ENCODE data around the gene ADAP1. TPM values are rescaled to one million over a fixed set of nuclear protein-coding genes. Genes with fewer than 3 reads are reported as not detected.

ADAP1 gene
- total RNA-seq, 1 donor from 2014 or later = 0.30 TPM

- peaks cover 6% of the 10 kb centered on the region for H3K4me1 Mint-ChIP-seq
- Histone ChIP-seq H3K4me1 (no peaks in the 10 kb centered on the region), H3K9me3 (ENCODE audit: low read depth) (no peaks in the 10 kb centered on the region), H3K4me2 (no peak overlapping the region), H3K27ac (no peak overlapping the region), H4K20me1 (ENCODE audit: low read depth) (no peaks in the 10 kb centered on the region), H3K36me3 (no peaks in the 10 kb centered on the region), H2AFZ (replicated peaks) (no peak overlapping the region), H3K27me3 (no peaks in the 10 kb centered on the region), H3K4me3 (no peak overlapping the region), H3K79me2 (ENCODE audit: low read depth) (no peaks in the 10 kb centered on the region), H3F3A (ENCODE audit: low read depth) (no peaks in the 10 kb centered on the region), H3K9ac (no peak overlapping the region)
- H3K27ac Mint-ChIP-seq = no peak overlapping the region
- TF ChIP-seq EZH2 (IDR thresholded peaks at IDR 0.05) (no peak), EZH2phosphoT487 (IDR thresholded peaks at IDR 0.05) (no peak), CTCF (IDR thresholded peaks at IDR 0.05) (no peak)
- no peak for DNase-seq (ENCODE audit: low spot score)
- no peak overlapping the region for H3K4me3 Mint-ChIP-seq
- no peaks in the 10 kb centered on the region for H3K9me3 Mint-ChIP-seq
- H3K36me3 Mint-ChIP-seq = no peaks in the 10 kb centered on the region
- H3K27me3 Mint-ChIP-seq (ENCODE audit: insufficient read depth, low read depth) = no peaks in the 10 kb centered on the region
Observed at GRCh38 chr7:922334-923107, 32.0 kb downstream of the ADAP1 start.

DNA sequence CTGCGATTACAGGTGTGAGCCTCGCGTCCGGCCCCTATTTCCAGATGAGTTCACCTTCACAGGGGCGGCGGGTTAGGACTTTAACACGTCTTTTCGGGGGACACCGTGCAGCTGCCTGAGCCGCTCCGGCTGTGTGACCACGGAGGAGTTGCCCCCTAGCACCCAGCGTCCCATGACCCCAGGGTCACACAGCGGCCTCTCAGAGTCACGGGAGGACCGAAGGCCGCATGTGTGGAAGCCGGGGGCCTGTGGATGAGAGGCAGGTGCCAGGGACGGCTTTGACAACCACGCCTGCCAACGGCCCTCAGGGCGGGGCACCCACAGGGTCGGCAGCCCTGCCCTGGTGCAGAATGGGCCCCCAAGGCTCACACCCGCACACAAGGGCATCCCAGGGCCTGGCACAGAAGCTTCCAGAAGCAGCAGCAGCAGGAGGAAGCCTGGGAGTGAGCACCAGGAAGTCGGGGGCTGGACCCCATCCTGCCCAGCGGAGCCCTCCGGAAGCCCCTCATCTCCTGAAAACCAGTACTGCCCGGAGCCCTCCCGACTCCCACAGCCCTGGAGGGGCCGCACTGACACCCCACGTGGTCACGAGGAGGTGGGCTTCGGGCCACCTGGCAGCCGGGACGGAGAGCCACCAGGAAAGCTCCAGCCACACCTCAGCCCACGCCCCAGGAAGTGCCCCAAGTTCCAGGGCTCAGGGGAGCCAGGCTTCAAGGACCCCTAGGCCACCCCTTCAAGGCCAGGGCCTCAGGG is 32.7 kb downstream of the ADAP1 start:
- no peak overlapping the region for H3K27ac ChIP-seq

DNA sequence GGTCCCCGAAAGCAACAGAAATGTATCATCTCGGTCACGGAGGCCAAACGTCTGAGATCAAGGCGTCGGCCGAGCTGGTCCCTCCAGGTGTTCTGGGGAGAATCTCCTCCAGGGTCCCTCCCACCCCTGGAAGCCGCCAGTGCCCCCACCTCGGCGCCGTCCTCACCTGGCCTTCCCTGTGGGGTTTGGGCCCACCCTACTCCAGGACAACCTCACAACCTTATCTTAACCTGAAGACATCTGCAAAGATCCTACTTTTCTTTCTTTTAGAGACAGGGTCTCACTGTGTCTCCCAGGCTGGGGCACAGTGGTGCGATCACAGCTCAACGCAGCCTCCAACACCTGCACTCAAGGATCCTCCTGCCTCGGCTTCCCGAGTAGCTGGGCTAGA is 33.4 kb downstream of the ADAP1 start:
- no peak overlapping the region for H3K27ac ChIP-seq
- H3K79me2 ChIP-seq (ENCODE audit: low read depth) = no peaks in the 10 kb centered on the region
- no peaks in the 10 kb centered on the region for H4K20me1 ChIP-seq (ENCODE audit: low read depth)
- H3K36me3 ChIP-seq = no peaks in the 10 kb centered on the region
- no peak for DNase-seq (ENCODE audit: low spot score)
- no peak overlapping the region for H3K4me3 ChIP-seq
- no peak overlapping the region for H3K4me3 Mint-ChIP-seq
- TF ChIP-seq EZH2 (IDR thresholded peaks at IDR 0.05) (no peak), CTCF (IDR thresholded peaks at IDR 0.05) (no peak), EZH2phosphoT487 (IDR thresholded peaks at IDR 0.05) (no peak)
- H3F3A ChIP-seq (ENCODE audit: low read depth) = no peaks in the 10 kb centered on the region
- no peaks in the 10 kb centered on the region for H3K4me1 ChIP-seq
- peak overlapping the region; percentile 63 for H3K27ac Mint-ChIP-seq
- H3K4me1 Mint-ChIP-seq = peaks cover 12% of the 10 kb centered on the region
- no peak overlapping the region for H3K4me2 ChIP-seq
- no peaks in the 10 kb centered on the region for H3K9me3 Mint-ChIP-seq
- H3K9me3 ChIP-seq (ENCODE audit: low read depth) = no peaks in the 10 kb centered on the region
- no peak overlapping the region for H2AFZ ChIP-seq (replicated peaks)
- no peak overlapping the region for H3K9ac ChIP-seq
- H3K36me3 Mint-ChIP-seq = no peaks in the 10 kb centered on the region
- H3K27me3 ChIP-seq = no peaks in the 10 kb centered on the region
- H3K27me3 Mint-ChIP-seq (ENCODE audit: insufficient read depth, low read depth) = no peaks in the 10 kb centered on the region

More for the DNA sequence above, 32.7 kb downstream of the ADAP1 start:
- Histone ChIP-seq H3K79me2 (ENCODE audit: low read depth) (no peaks in the 10 kb centered on the region), H2AFZ (replicated peaks) (no peak overlapping the region), H4K20me1 (ENCODE audit: low read depth) (no peaks in the 10 kb centered on the region), H3K4me1 (no peaks in the 10 kb centered on the region), H3F3A (ENCODE audit: low read depth) (no peaks in the 10 kb centered on the region), H3K4me3 (no peak overlapping the region), H3K27me3 (no peaks in the 10 kb centered on the region), H3K4me2 (no peak overlapping the region), H3K9ac (no peak overlapping the region), H3K9me3 (ENCODE audit: low read depth) (no peaks in the 10 kb centered on the region), H3K36me3 (no peaks in the 10 kb centered on the region)
- no peaks in the 10 kb centered on the region for H3K9me3 Mint-ChIP-seq
- no peak overlapping the region for H3K4me3 Mint-ChIP-seq
- H3K27ac Mint-ChIP-seq = no peak overlapping the region
- peaks cover 7% of the 10 kb centered on the region for H3K4me1 Mint-ChIP-seq
- H3K36me3 Mint-ChIP-seq = no peaks in the 10 kb centered on the region
- TF ChIP-seq CTCF (IDR thresholded peaks at IDR 0.05) (no peak), EZH2 (IDR thresholded peaks at IDR 0.05) (no peak), EZH2phosphoT487 (IDR thresholded peaks at IDR 0.05) (no peak)
- no peaks in the 10 kb centered on the region for H3K27me3 Mint-ChIP-seq (ENCODE audit: insufficient read depth, low read depth)
- no peak for DNase-seq (ENCODE audit: low spot score)
